ENCODE data around the gene WRAP53. TPM values are rescaled to one million over a fixed set of nuclear protein-coding genes. Genes with fewer than 3 reads are reported as not detected.

WRAP53 gene
- total RNA-seq, 4 donors from 2014 or later, result 3.6 to 8.0 (median 4.8) TPM

GRCh38 chr17:7702776-7703175 lies 14.5 kb downstream of the WRAP53 start:
- H3K27me3 ChIP-seq, result peaks cover 0 to 51% of the 10 kb centered on the region in 2 donors
- H3K4me3 ChIP-seq, result no peak overlapping the region
- no peak for DNase-seq (ENCODE audit: low spot score in 2 of 2)
- TF ChIP-seq EP300 (IDR thresholded peaks at IDR 0.05) (no peak), POLR2A (IDR thresholded peaks at IDR 0.05) (no peak)
- TF ChIP-seq, protein P1, sequence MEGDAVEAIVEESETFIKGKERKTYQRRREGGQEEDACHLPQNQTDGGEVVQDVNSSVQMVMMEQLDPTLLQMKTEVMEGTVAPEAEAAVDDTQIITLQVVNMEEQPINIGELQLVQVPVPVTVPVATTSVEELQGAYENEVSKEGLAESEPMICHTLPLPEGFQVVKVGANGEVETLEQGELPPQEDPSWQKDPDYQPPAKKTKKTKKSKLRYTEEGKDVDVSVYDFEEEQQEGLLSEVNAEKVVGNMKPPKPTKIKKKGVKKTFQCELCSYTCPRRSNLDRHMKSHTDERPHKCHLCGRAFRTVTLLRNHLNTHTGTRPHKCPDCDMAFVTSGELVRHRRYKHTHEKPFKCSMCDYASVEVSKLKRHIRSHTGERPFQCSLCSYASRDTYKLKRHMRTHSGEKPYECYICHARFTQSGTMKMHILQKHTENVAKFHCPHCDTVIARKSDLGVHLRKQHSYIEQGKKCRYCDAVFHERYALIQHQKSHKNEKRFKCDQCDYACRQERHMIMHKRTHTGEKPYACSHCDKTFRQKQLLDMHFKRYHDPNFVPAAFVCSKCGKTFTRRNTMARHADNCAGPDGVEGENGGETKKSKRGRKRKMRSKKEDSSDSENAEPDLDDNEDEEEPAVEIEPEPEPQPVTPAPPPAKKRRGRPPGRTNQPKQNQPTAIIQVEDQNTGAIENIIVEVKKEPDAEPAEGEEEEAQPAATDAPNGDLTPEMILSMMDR (IDR thresholded peaks at IDR 0.05), result no peak
- no peak overlapping the region for H3K27ac ChIP-seq
- H3K4me1 ChIP-seq, result peaks cover 0 to 16% (median 9%) of the 10 kb centered on the region in 4 donors
- no peaks in the 10 kb centered on the region for H3K9me3 ChIP-seq
- 84 to 89% methylated on average over 13 of the region's 13 CpGs for whole genome bisulfite sequencing, 2 donors
- H3K36me3 ChIP-seq, result peaks cover 0 to 51% (median 17%) of the 10 kb centered on the region in 3 donors

DNA sequence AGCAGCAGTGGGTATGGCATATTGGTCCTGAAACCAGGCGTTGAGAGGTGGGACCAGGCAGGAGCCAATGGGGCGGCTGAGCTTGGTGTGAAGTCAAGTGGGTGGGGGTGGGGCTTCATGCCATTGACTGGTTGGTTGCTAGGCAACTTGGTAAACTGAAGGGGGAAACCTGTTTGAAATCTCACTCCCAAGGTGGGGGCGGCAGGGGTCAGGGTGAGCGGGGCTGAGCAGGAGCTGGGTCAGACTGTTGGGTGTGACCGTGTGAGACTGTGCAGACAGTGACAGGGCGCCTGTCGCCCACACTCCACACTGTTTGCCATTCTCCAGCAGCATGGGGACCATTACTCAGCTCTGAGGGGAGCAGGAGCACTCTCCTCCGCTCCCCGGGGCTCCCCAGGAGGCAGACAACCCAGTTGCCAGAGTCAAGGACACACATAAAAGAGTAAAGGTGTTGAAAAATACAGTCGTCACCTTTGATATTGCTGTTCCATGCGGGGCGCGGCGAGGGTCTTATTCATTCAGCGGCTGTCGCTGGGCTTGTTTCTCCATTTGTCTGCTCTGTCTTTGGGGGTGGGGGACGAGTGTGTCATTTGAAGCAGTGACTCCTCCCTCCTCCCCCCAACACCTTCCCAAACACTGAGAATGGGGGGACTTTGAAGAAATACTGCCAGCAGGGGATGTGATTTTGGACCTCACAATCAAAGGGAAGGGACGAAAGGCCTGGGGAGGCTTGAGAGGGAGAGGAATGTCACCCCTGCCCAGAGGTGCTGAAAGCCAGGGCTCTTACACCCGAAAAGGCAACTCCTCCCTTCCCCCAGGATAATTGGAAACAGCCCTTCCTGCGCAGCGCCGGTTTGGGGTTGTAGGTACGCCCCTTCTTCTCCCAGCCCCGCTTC lies 15.6 kb downstream of the WRAP53 start:
- H3K27ac ChIP-seq, result no peak overlapping the region
- peaks cover 0 to 16% (median 9%) of the 10 kb centered on the region in 4 donors for H3K4me1 ChIP-seq
- WGBS, 2 donors, result 23 to 38% methylated on average over 24 of the region's 24 CpGs
- DNase-seq (ENCODE audit: low spot score in 2 of 2), result no peak
- TF ChIP-seq EP300 (IDR thresholded peaks at IDR 0.05) (no peak), POLR2A (IDR thresholded peaks at IDR 0.05) (no peak)
- TF ChIP-seq, protein P1 (IDR thresholded peaks at IDR 0.05), result no peak
- no peak overlapping the region for H3K4me3 ChIP-seq
- H3K27me3 ChIP-seq, result peaks cover 0 to 62% of the 10 kb centered on the region in 2 donors
- H3K9me3 ChIP-seq, result no peaks in the 10 kb centered on the region
- H3K36me3 ChIP-seq, result peaks cover 0 to 45% (median 17%) of the 10 kb centered on the region in 3 donors

DNA sequence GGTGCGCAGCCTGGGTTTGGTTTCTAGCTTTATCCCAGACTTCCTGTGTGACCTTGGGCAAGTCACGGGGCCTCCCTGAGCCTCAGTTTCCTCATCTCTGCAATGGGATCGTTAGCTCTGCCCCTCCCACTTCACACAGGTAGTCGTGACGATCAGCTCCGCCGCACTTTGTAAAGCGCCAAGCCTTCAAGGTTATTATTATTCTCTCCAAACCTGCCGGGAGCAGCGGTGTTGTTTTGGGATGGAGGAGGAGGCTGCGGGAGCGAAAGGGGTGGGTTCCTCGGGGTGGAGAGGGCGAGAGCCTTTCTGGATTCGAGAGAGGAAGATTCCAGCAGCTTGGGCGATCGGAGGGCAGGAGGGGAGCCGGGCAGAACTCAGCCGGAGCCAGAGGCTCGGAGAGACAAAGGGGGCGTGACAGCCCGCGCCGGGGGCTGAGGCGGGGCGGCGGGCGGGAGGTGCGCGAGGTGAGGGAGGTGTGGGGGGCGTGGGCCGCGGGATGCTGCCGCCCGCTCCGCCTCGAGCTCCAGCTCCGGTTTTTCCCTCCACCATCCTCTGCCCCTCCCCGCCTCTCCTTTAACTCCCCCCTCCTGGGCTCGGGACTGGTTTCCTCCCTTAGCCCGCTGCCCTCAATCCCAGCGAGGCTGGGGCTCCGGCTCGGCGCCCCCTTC lies 16.5 kb downstream of the WRAP53 start, which contains the start of gene EFNB3:
Gene EFNB3 (plus strand): TSS at position 602 of the 668 bp plus-strand sequence. CDS start 397 bp downstream, outside the sequence.
- Histone ChIP-seq H3K36me3 (peaks cover 0 to 43% (median 17%) of the 10 kb centered on the region in 3 donors), H3K27me3 (peaks cover 0 to 70% of the 10 kb centered on the region in 2 donors), H3K27ac (no peak within 1 kb of the TSS), H3K4me3 (peak within 1 kb of the TSS in 2 of 4 donors; percentile 38 to 39), H3K4me1 (peaks cover 0 to 16% (median 9%) of the 10 kb centered on the region in 4 donors), H3K9me3 (no peaks in the 10 kb centered on the region)
- WGBS, 2 donors, result 1 to 3% methylated on average over 23 to 44 of the region's 45 CpGs
- no peak for DNase-seq (ENCODE audit: low spot score in 2 of 2)
- TF ChIP-seq EP300 (IDR thresholded peaks at IDR 0.05) (no peak), POLR2A (IDR thresholded peaks at IDR 0.05) (no peak)
- TF ChIP-seq, protein P1 (IDR thresholded peaks at IDR 0.05), result no peak

DNA sequence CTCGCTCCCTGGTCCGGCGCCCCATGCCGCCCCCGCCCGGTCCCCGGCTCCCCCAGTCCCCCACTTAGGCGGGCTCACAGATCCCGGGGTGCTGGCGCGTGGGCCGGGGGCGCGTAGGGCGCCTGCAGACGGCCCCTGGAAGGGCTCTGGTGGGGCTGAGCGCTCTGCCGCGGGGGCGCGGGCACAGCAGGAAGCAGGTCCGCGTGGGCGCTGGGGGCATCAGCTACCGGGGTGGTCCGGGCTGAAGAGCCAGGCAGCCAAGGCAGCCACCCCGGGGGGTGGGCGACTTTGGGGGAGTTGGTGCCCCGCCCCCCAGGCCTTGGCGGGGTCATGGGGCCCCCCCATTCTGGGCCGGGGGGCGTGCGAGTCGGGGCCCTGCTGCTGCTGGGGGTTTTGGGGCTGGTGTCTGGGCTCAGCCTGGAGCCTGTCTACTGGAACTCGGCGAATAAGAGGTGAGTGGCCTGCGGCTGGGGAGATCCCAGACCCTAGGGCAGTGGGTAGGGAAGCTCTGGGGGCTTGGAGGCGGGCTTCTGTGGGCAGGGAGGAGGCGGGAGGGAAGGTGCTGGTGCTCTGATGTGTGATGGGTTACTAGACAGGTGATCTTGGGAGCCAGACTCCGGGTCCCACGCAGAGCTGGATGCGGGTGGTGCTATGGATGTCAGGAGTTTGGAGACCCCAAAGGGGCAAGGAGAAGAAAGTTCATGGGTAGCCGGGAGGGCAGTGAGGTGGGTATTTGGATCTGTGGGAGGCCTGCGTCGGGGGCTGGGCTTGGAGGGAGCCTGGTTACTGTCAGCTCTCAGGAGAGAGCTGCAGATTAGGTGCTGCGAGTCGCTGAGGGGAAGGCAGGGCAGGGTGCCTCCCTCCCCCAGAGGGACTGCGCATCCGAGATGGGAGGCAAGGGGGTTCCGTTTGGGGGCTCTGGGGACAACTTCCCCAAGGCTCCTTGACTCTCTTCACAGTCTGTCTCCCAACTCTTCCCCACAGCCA lies 17.3 kb downstream of the WRAP53 start:
- Histone ChIP-seq H3K27ac (no peak overlapping the region), H3K9me3 (no peaks in the 10 kb centered on the region), H3K4me1 (peaks cover 0 to 16% (median 9%) of the 10 kb centered on the region in 4 donors), H3K36me3 (peaks cover 0 to 34% (median 17%) of the 10 kb centered on the region in 3 donors), H3K27me3 (peaks cover 0 to 73% of the 10 kb centered on the region in 2 donors), H3K4me3 (peak overlapping the region in 2 of 4 donors; percentile 38 to 39)
- 5 to 6% methylated on average over 25 to 40 of the region's 50 CpGs for WGBS, 2 donors
- TF ChIP-seq EP300 (IDR thresholded peaks at IDR 0.05) (no peak), POLR2A (IDR thresholded peaks at IDR 0.05) (no peak)
- TF ChIP-seq, protein P1 (IDR thresholded peaks at IDR 0.05), result no peak
- no peak for DNase-seq (ENCODE audit: low spot score in 2 of 2)
